Panc1 (cell line): ENCODE data around the gene ANAPC5.

ENCODE experiments used
- POLR2AphosphoS5 ChIP-seq: IDR thresholded peaks from 2 replicates; pipeline ENCODE4 v1.6.1; 2012; ENCODE audit warnings: mild to moderate bottlenecking, low read depth, low read length, moderate library complexity
- SIN3A ChIP-seq: IDR thresholded peaks from 2 replicates; pipeline ENCODE4 v1.6.1; 2012; ENCODE audit warnings: low read depth, mild to moderate bottlenecking, low read length, moderate library complexity, borderline replicate concordance; ENCODE audit not compliant: insufficient read depth
- TCF7L2 ChIP-seq: IDR thresholded peaks from 2 replicates; pipeline ENCODE4 v1.6.1; 2011; ENCODE audit warnings: mild to moderate bottlenecking, low read depth, low read length, inconsistent platforms
- TF ChIP-seq, protein P1 (sequence below): fragments of 450-650 bp; IDR thresholded peaks from 2 replicates; pipeline ENCODE4 v1.5.1; 2017; ENCODE audit warnings: mild to moderate bottlenecking

DNA sequence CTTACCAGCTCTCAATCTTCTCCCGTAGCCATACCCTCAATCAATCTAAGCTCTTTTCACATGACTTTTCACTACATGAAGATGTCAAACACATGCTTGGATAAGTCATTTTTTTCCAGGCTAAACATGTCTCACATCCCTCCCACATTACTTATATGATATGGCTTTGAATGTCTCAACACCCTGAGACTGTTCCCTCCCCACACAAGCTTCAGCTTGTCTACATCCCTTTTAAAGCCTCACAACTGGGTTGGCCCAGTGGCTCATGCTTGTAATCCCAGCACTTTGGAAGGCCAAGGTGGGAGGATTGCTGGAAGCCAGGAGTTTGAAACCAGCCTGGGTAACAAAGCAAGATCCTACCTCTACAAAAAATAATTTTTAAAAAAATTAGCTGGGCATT, 18.5 kb downstream of the ANAPC5 start:
- TF ChIP-seq, protein P1, sequence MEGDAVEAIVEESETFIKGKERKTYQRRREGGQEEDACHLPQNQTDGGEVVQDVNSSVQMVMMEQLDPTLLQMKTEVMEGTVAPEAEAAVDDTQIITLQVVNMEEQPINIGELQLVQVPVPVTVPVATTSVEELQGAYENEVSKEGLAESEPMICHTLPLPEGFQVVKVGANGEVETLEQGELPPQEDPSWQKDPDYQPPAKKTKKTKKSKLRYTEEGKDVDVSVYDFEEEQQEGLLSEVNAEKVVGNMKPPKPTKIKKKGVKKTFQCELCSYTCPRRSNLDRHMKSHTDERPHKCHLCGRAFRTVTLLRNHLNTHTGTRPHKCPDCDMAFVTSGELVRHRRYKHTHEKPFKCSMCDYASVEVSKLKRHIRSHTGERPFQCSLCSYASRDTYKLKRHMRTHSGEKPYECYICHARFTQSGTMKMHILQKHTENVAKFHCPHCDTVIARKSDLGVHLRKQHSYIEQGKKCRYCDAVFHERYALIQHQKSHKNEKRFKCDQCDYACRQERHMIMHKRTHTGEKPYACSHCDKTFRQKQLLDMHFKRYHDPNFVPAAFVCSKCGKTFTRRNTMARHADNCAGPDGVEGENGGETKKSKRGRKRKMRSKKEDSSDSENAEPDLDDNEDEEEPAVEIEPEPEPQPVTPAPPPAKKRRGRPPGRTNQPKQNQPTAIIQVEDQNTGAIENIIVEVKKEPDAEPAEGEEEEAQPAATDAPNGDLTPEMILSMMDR, result no peak
- TF ChIP-seq POLR2AphosphoS5 (no peak), SIN3A (no peak), TCF7L2 (no peak)
